GM18858 (cell line): ENCODE results near the gene VRK1.
A peak's percentile ranks its signal among the peaks of the same experiment; 100 is the strongest.

Experiments used
- ATAC-seq: cut with Tn5 transposase; IDR thresholded peaks from one replicate; pipeline ENCODE4 v1.9.1; 2021; ENCODE audit not compliant: unreplicated experiment

Gene VRK1

DNA sequence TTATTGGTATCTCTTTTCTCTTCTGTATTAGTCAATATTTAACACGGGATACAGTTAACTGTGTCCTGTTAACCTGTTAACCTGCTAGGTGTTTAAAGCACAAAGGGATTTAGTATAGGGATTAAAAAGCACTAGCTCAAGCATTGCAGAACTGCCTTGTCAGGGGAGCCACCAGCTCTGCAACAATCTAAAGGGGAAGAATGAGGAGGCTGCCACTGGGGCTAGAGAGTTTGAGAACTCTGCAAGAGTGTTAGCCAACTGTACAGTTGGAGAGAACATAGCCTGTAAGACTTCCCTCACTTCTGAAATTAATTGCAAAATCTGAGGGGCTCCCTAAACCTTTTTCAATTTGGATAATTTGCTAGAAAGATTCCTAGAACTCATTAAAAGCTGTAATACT is 6.5 kb upstream of the VRK1 start:
- ATAC-seq, result no peak

- no peak for ATAC-seq
Measured at GRCh38 chr14:96792003-96792402, 5.2 kb upstream of the VRK1 start.

- ATAC-seq, result no peak
Measured at GRCh38 chr14:96792591-96792990, 4.6 kb upstream of the VRK1 start.

DNA sequence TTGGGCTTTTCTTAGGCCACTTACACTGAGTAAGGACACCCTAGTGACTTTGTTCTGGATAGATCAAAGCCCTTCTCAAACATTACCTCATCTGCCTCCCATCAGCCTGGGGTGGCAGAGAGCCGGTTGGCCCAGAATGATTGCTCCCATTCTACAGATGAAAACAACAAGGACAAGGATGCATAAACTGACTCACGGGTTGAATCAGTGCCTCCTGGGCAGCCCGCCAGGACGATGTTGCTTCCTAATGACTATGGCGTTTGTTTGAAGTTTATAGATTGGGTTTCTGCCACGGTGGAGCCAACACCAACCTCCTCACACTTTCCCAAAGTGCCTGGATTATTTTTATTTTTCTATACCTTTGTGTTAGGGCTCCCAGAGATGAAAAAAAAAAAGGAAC is 3.6 kb upstream of the VRK1 start:
- no peak for ATAC-seq

GRCh38 chr14:96795109-96795828 is 1.9 kb upstream of the VRK1 start:
- ATAC-seq, result no peak

DNA sequence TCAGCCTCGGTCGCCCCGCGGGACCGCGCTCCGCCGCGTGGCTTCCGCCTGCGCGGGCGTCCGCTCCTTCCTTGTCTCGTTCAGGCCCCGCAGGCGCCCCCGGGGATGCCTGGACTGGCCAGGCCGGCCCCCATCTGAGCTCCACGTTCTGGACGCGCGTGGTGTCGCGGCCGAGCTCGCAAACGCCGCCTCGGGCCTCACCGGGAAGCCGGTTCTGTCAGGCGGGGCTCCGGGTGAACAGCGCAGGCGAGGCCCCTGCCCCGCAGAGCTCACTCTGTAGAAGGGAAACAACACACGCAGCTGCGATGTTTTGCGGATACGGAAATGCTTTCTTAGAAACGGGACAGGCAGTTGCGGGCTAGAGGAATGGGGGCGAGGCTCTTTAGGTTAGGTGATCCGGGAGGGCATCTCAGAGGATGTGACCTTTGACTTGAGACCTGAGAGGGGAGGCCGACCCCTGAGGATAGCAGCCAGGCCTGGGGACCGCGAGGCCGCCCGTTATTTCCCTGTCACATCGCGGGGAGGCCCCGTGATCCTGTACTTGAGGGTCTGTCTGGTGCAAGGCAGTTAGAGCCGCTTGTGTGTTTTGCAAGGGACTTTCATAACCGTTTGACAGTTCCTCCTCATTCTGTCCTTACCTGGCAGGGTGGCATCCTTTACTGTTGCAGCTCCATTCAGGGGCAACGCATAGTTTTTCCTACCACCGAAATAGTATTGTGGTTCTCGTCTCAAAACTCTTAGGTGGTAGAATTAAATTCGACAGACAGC is 584 bp downstream of the VRK1 start:
- ATAC-seq, result peak; percentile 14

- ATAC-seq, result no peak
Measured at GRCh38 chr14:96798956-96799355, 1.8 kb downstream of the VRK1 start.

GRCh38 chr14:96799489-96800054 is 2.4 kb downstream of the VRK1 start:
- ATAC-seq, result no peak

- no peak for ATAC-seq
Measured at GRCh38 chr14:96801931-96802330, 4.7 kb downstream of the VRK1 start.

GRCh38 chr14:96802963-96803362 is 5.8 kb downstream of the VRK1 start:
- no peak for ATAC-seq

DNA sequence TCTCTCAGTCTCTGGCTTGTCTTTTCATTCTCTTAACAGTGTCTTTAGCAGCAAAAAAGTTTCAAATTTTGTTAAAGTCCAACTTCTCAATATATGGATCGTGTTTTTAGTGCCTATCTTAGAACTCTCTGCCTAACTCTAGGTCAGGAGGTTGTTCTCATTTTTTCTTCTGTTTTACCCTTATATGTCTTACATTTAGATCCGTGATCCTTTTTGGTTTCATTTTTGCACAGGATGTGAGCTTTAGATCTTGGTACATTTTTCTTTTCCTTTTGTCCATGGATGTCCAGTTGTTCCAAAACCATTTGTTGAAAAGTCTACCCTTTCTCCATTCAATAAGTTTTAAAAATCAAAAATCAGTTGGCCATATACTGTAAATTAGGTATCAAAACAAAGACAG is 6.8 kb downstream of the VRK1 start:
- ATAC-seq, result no peak

GRCh38 chr14:96804895-96805294 is 7.7 kb downstream of the VRK1 start:
- ATAC-seq, result no peak

DNA sequence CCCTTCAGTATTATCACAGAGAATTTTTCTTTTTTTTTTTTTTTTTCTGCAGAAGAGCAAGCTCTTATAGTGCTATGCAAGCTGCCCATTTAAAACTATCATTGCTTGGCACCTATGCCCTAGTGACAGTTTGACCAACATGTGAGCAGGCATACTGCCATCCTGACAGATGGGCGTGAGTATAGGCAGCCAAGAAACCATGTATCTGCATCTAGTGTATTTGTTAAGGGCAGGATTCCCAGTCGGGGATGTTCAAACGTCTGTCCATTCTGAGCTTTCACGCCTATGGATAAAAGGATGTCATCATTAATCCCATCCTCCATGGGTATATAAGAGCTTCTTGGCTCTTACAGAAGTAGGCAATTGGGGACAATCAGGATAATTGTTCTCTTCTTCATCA is 8.8 kb downstream of the VRK1 start:
- no peak for ATAC-seq

DNA sequence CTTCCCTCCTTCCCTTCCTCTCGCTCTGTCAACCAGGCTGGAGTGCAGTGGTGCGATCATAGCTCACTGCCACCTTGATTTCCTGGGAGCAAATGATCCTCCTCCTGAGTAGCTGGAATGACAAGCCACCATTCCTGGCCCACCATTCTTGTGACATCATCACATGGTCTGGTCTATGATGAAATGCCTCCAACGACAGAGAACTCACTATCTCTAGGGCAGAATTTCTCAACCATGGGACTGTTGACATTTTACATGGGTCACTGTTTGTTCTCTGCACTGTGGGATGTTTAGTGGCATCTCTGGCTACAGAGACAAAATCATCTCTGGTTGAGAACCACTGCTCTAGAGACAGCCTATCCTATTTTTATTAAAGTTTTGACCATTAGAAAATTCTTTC is 9.7 kb downstream of the VRK1 start:
- no peak for ATAC-seq

DNA sequence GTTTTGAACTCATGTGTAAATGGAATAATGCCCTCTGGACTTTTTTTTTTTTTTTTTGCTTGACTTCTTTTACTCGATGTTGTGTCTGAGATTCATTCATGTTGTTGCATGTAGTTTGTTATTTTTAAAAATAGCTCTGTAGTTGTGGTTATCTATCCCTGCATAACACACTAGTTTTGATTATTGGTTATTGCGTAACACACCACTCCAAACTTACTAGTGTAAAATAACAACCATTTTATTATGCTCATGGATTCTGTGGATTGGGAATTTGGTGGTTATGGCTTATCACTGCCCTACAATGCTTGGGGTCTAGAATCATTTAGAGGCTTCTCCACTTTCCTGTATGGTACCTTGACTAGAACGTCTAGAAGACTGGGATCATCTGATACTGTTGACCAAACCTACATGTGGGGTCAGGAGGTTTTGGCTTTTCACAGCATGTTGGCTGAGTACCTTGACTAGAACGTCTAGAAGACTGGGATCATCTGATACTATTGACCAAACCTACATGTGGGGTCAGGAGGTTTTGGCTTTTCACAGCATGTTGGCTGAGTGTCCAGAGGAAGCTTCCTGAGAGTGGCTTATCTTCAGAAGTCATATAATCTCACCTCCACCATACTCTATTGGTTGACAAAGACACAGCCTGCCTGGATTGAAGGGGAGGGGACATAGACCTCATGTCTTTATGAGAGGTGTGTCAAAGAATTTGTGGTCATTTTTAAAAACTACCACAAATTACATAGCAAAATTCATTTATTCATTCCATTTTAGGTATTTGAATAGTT is 11.6 kb downstream of the VRK1 start:
- ATAC-seq, result no peak

GRCh38 chr14:96811265-96811664 is 14.1 kb downstream of the VRK1 start:
- no peak for ATAC-seq

DNA sequence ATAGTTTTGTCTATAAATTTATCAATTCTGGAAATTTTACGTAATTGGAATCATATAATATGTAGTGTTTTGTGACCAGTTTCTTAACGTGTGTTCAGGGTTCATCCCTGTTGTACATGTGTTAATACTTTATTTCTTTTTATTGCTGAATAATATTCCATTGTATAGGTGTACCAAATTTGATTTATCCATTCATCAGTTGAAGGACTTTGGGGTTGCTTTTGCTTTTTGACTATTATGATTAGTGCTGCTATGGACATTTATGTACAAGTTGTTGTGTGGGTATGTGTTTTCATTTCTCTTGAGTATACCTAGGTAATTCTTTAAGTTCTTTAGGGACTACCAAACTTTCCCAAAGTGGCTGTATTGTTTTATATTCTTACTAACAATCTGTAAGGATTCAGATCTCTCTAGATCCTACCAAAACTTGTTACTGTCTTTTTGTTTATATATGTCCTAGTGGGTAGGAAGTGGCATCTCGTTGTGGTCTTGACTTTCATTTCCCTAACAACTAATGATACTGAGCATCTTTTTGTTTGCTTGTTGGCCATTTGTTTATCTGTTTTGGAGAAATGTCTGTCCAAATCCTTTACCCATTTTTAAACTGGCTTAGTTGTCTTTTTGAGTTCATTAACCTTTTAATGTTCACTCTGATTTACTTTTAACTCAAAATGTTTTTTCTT is 14.9 kb downstream of the VRK1 start:
- peak; percentile 78 for ATAC-seq

DNA sequence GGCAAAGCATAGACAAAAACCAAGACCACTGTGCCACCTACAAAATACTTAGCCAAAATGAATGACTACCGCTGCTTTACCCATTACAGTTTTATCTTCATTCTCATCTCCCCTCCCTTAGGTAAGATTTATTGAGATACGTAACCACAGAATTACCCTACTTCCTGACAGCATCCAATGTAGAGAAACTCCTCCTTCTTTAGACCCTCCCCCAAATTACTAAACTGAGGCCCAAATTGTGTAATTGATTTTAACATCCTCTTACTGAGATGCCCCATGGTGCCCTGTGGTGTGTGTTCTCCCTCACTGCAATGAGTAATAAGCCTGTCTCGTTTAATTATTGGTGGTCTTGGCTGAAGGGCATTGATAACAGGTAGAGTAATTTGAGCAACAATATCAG is 19.1 kb downstream of the VRK1 start:
- no peak for ATAC-seq

DNA sequence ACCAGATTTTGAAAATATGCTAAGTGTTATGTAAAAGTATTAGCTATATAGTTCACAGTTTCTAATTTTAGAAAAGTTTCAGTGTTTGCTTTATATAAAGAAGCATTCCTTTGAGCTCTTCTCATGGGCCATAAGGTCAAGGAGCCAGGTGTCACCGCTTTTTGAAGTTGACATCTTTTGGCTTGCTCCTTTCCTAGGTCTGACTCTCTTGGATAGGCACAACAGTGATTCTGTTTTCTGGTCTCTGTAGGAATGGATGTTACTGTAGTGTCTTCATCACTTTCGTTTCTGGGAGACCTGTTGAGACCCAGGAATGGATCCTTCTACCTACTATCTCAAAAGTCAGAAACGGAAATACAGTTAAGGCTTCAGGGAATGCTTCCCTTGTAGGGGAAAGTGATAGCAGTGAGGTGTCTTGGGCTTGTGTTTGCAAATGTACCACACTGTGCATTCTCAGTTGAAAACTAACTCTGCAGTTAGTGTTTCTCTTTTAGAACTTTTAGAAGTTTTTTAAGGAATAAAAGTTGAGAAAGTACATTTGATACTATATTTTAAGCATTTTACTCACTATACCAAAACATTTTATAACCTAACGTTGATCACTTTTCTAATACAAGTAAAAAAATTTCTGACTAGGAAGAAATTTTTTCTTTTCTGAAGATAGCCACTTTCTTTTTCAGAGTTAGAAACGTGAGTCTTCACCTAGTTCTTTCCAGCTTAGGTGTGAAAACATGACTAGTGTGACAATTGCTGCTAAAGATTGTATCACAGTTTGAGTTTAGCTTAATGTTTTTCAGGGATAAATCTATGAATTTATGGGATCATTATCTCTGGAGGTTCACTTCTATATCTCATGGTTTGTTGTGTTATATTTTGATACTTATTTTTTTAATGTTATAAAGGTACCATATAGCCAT is 20.8 kb downstream of the VRK1 start:
- ATAC-seq, result no peak

GRCh38 chr14:96821501-96821900 is 24.3 kb downstream of the VRK1 start:
- ATAC-seq, result no peak
